Ecto neural progenitor cell (in vitro differentiated cells): ENCODE data around the gene SPATS2L.

Source experiments
- DNase-seq: peaks from one replicate; pipeline ENCODE4 v3.0.0-alpha.2; 2018; ENCODE audit warnings: low spot score

SPATS2L gene

DNA sequence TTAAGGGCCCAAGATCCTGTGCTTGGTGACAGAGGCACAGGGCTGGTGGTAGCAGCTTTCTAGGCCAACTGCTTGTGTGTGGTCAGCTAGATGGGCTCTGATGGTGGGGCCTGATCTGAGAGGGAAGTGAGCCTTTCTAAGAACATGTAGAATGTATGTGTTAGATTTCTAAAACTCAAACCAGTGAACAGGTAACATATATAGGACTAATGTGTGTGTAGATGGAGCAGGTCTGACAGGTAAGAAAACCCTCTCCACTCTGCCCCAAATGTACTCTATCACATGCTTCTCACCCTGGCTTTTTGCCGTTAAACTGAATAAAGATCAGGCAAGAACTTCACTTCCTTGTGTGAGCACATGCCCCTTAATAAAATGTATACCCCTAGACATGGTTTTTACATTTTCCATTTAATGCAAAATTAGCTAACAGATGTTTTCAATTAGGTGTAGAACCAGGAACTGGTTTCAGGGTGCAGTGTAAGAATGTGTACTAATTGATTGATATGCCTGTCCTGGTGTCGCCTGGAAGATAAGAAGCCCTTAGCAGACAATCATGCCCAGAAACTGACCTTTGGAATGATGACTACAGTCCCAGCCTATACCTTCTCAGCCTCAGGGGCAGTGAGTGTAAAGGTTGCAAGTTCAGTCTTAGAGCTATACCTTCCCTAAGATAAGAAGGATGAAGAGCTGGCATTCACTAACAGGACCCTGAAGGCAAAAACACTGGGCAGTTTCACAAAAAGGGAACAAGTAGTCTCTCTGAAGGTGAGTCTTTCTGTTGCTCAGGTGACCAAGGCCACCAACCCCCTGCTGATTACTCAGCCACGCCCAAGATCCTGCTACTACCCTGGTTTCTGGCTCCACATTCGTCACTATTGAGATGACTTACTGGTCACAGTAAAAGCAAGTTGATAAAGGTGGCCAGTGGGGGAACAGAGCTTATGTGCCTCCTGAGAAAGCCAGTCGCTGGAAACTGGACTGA is 71.2 kb downstream of the SPATS2L start:
- no peak for DNase-seq

DNA sequence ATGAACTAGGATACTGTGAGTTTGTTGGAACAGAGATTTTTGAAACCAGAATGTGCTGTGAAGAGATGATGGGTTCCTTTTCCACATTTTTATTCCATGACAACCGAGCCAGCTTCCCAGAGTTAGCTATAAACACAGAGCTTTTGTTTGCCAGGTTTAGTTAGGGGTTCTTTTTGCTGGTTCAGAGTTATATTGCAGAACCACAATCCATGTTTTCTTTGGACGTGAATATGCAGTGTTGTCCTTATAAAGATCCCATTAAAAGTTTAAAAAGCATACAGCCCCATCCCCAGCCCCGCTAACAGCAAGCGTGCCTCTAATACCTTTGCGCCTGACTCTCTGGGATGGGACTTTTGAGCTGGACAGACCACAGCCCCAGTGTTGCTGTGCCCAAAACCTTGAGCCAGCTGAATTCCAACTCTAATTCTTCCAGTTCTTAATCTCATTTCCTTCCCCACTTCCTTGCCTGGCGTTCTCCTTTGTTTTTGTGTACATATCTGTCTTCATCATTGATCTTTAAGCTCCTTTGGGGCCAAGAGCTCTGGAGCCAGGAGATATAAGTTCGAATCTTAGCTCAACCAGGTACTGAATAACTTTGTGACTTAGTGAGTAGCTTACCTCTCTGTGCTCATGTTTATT is 72.3 kb downstream of the SPATS2L start:
- no peak for DNase-seq

DNA sequence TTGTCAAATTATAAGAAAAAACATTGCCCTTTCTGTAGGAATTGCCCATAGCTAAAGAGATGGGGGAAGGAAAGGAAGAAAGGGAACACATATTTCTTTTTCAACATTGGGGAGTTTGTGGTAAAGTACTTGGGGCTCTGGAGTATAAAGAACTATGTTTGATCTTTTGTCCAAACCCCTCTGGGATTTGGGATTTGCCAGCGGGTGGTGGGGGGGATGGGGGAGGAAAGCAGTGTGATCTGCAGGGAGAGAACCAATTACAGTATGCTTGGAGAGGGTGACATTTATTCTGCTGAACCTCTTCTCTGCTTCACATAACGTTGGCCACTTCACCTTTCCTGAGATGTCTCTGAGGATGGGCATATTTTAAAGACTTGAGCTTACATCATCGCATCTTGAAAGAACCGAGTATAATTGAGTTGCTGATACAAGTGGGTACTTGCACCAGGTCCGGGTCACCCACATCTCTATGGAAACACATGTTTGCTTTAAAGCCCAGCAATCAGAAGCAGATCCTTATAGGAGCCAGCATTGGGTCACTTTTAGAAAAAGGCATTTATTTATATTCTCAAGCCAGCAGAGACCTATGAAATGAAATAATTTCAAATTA is 73.1 kb downstream of the SPATS2L start:
- peak; percentile 56 for DNase-seq

DNA sequence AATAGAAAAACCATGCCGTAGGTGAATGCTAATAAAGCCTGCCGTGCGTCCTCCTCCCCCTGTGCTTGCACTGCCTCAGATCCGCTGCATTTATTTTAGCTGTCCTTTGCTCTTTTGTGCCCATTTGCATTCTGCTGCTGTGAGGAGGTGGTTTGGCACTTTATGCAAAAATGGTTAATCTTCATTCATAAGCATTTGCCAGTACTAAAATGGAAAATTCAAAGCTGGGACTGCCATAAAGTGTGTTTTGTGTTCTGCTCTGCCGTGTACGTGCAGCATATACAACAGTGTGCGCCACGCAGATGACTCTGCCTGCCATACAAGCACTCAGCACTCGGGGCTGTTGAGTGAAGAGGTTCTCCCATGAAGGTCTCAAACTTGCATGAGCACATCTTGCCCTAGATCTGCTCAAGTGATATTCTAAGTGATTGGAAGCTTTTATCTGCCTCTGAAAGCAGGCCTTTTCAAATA is 73.6 kb downstream of the SPATS2L start:
- no peak for DNase-seq

DNA sequence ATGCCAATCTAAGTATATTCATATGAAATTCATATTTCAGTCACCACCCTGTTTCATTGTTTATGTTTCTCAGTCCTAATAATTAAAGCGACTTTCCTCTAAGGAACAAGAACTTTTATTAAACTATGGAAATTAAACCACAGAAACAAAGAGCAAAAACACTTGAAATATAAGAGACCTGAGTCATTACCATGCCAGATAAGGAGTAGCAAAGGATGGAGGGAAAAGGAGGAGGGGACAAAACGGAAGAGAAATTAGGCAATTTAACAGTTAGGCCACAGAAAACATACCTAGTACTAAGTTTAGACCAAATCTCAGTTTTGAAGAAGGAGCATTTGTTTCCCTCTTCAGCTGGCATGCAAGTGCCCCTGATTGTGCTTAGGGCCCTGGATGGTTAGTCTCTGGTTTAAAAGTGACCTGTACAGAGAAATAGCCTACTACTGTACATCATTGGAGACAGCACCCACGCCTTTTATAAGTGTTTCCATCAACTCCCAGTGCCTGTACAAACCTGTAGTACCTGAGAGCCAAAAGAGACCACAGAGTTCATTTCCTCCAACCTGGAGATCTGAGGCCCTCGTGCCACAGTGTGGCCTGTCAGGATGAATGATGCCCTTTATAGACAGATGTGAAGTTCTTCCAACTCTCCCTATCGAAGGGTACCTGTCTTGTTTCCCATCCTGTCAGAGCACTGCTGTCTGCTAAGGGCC is 74.5 kb downstream of the SPATS2L start:
- DNase-seq: no peak

DNA sequence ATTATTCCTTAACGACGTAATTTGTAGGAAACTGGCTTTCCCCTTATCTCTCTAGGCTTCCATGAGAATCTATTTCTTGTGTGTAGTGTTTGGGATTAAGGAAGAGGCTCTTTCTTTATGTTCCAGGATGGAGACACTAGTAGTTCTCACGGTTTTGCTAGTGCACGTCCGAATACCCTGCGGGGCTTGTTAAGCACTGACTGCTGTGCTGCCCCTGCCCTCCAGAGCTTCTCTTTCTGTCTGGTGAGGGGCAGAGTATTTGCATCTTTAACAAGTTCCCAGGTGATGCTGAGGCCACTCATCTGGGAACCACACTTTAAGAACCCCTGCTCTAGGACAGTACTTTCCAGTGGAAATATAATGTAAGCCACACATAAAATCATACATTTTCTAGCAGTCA is 76.4 kb downstream of the SPATS2L start:
- DNase-seq: no peak

DNA sequence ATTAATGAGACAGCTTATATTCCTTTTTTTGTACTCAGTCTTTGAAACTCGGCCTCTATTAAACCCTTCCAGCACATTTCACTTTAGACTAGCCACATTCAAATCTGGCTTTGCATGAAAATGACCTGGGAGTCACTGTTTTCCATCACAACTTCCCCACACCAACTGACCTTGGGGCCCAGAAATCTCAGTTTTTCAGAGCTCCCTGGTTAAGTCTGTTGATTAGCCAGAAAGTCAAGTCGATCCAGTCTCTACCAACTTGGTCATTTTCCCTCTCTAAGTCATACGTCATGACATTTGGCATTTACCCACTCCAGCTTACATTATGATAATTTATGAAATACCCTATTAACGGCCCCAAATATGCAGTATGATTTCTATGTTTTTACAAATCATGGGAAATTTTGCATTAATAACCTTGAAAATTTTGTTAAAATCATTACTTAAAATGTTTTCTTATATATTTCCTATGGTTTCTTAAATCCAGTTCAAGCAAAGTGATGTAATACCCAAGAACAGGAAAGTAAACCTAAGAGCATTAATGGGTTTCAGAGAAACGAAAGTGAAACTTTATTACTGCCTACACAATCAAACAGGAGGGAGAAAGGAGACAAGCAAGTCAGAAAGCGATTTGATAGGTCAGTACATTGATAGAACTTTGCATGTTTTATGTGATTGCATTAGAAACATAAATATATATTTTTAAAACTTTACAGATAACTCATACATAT is 77.1 kb downstream of the SPATS2L start:
- DNase-seq: no peak

DNA sequence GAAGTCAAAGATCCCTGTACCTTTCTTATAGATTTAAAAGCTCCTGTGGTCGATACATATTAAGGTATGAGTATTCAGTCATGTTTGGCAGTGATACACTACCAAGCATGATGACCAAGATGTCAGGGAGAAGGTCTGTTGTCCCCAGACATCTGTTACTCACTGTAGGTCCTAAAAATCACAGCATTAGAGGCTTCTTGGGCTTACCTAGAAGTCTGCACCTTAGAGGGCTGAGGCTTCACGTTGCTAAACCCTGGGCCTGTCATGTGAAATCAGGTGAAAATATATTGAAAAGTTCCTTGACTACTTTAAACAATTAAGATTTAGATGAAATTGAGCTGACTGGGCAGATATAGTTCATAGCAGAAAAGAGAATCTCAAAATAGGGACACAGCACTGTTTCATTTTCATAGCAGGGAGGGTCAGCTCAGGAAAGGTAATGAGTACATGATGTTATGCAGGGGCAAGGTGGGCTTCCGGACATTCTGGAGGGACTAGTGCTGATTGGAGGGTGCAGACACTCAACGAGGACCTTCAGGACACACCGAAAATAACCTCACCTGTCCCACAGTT is 78.7 kb downstream of the SPATS2L start:
- no peak for DNase-seq

DNA sequence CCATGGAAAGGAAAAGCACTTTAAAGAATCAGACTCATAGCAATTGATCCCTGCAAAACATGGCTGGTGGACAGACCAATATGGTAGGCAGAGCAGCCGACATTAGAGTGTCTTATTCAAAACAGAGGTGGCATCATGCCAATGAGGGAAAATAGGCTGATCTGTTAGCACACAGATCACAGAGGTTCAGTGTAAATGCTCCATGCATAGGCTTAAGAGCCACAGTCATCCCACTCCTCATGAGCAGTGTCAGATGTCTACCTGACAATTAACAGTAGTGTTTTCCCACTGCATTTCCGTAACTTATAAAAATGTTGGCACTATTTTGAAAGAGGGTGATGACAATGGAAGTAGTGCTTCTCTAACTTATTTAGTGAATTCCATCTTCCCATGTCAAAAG is 86.7 kb downstream of the SPATS2L start:
- no peak for DNase-seq

DNA sequence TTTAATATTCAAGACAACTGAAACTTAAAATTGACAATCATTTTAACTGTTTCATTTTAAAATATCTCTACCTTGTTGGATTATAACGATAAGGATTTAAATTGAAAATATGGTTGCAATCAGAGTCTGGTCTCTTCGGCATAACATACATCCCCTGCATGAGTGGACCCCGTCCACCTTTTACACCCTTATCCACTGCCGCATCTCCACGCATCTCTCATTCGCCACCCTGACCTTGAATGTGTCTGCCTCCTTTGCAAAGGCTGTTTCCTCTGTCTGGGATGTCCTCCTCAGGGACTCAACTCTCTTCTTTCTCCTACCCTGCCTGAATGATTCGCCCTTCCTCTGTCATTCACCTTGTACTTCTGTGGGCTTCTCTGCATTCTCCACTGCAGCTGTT is 87.6 kb downstream of the SPATS2L start:
- no peak for DNase-seq

DNA sequence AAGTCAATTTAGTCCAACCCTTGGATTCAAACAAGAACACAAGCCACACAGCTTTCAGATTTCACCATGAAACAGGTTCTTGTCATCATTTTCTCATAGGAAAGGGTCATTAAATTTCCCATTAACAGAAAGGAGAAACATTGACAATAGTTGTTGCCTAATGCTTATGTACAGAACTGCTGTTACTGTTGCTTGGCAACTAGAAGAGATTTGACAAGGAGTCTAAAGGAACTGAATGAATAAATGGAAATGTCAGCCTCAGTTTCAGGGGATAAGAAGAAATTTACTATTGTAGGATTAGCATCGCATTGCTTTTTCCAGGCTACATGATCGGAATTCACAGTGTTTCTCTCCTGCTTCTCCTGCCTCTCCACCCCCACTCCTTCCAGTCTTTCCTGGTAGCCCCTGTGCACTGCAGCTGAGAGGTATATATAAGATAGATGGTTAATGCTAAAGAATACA is 90.3 kb downstream of the SPATS2L start:
- DNase-seq: no peak

DNA sequence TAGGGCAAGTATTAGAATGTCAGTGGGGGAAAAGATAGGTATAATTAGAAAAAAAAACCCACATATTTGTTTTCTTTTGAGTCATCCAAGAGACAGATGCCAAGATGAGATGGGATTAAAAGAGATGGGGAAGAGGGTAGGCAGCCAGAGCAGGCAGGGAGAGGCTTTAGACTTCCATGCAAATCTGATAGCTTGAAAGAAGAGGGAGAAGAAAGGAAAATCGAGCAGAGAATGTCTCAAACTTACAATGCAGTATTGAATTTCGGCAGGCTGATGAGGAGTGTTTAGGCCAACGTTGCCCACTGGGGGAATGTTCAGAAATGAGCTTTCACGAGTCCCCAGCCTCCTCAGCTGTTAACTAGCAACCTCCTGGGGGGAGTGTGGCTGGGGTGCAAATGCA is 91.3 kb downstream of the SPATS2L start:
- no peak for DNase-seq

DNA sequence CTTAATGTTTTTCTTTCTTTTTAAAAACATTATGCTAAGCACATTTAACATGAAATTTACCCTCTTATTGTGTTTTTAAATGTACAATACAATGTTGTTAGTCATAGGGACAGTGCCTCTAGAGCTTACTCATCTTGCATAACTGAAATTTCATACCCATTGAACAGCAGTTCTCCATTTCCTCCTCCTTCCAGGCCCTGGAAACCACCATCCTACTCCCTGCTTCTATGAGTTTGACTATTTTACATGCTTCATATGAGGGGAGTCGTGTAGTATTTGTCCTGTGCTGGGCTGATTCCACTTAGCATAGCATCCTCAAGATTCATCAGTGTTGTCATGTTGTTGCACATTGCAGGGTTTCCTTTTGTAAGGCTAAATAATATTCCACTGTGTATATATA is 92.6 kb downstream of the SPATS2L start:
- no peak for DNase-seq

DNA sequence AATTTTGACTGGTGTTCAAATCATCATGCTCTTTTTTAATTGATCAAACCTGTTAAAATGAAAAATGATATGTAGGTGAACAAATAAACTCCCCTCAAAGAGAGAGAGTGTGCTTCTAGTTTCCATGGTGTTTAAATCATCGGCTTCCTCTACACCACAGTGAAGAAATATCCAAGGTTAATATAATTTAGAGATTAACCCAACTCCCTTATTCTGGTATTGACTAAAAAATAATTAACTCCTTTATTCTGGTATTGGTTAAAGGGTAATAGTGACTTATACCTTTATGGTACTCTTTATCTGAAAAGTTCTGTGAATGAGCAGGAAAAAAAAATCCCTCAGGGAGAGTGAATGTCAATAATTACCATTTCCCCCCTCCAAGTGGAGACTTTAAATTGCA is 93.1 kb downstream of the SPATS2L start:
- DNase-seq: no peak

DNA sequence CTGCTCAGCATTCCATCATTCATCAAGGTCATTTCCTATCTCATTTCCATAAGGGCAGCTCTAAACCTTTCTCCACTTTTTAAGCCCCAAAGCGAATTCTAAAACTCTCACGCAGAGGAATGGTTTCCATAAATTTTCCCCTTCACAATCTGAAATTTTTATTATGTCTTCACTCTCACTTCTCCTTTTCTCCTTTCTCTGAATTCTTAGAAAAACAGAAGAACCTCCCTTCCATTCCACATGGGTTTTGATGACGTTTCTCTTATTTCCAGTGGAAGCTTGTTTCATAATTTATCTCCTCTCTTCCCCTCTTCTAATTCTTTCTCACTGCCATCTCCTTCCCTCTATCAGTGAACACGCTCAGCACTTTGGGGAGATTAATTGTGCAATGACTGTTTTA is 97.3 kb downstream of the SPATS2L start:
- no peak for DNase-seq

DNA sequence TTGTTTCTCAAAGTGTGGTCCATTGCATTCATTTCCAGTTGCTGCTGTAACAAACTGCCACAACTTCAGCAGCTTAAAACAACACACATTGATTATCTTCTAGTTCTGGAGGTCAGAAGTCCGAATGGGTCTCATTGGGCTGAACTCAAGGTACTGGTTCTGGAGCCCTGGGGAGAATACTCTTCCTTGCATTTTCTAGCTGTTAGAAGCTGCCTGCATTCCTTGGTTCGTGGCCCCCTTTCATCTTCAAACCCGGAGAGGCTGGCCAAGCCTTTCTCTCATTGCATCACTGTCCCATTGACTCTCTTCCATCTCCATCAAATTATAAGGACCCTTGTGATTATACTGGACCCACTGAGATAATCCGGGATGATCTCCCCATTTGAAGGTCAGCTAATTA is 98.1 kb downstream of the SPATS2L start:
- DNase-seq: no peak

DNA sequence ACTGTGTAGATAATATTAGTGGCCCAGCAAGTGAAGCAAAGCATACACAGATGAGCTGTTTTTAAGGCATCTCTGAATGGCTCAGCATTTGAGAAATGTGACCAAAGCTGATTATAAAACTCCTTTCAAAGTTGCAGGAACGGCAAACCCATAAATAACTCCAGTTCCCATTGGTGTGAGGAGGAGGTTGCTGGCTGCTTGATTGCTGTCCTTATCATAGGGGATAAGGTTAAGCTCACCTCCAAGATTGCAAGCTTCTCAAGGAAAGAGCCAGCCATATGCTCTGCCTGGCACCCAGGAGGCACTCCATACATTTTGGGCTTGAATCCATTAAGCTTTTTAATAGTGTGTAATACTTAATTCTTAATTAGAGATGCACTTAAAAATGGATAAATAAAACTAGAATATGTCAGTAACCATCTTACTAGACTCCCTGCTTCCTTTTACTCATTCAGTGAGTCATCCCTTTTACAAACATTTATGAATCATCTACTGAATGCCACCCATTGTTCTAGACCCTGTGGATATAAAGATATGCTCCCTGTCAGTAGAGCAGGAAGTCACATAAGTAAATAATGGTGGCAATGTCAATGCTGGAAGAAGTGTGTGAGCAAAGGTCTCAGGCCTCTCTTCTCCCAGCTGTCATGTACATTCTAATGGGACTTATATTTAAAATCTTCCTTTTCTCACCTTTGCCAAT is 99.3 kb downstream of the SPATS2L start:
- DNase-seq: no peak

DNA sequence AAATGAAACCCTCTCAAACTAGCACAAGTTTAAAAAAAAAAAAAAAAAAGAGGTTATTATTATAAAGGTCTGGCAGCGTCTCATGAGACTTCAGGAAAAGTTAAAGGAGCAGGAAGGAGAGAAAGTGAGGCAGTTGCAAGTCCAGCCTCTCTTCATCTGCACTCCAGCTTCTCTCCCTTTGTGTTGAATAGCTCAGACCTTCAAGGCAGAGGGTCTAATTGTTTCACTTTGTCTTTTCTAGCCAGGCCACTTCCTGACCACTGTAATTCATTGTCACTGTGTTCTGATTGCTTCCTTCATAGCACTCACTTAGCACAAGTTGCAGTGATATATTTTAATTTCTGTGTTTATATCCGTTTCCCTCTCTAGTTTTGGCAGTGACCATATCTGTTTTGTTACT is 99.9 kb downstream of the SPATS2L start:
- no peak for DNase-seq

DNA sequence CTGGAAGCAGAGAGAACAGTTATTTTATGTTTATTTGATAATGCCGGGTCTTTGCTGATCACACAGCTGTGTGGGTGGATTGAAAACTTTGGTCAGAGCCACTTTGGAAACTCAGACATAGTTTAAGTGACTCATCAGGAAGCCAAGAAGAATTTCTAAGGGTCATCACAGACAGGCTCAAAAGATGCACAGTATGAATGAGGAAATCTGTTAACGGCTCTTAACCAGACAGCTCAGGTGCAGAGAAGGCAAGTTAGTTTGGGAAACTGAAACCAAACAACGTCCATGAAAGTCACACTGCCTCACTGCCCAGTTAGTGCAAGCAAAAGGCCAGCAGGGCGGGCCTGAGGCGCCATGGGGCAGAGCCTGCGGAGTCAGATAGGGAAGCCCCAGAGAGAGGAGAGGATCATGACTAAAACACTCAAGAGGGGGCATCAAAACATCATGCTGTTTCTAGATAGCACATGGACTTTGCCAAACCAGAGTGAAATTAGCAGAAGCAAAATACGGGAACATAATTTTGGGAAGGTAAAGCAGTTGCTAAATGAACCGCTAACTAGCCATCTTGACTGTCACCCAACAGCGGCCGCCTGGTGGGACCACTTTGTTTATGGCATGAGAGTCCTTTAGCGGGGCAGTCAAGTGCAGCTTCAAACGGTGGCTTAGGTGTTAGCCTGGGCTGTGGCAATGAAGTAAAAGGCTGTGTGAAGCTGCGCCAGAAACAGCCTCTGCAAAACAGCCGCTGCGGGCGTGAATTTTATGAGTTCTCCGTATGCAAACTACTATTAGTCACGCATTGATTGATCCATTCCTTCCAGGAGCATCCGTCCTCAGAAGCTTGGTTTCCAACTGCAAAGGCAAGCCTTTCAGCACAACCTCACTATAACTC is 102.2 kb downstream of the SPATS2L start:
- no peak for DNase-seq
